SKM-1 (cell line): ENCODE data around the gene GIT1.

Experiments
- DNase-seq: peaks from one replicate; lab custom pipeline; 2025; ENCODE audit not compliant: unreplicated experiment; lab: John Stamatoyannopoulos, UW

The GIT1 gene

GRCh38 chr17:29524692-29525091 lies 64.8 kb downstream of the GIT1 start:
- no peak for DNase-seq
